H9 (cell line): ENCODE measurements around the gene NFYC. TPM values are rescaled to one million over a fixed set of nuclear protein-coding genes. Genes with fewer than 3 reads are reported as not detected.

ENCODE experiments used
- DNase-seq: peaks from one replicate; pipeline ENCODE4 v3.0.0-alpha.2; 2017
- H2AFZ ChIP-seq: one replicate; pipeline ENCODE4 v1.6.1; 2013; ENCODE audit warnings: mild to moderate bottlenecking, low read length, control low read depth, moderate library complexity
- H2AK5ac ChIP-seq: 2 replicates; pipeline ENCODE4 v1.6.1; 2013; ENCODE audit warnings: low read length, control low read depth, mixed read lengths; ENCODE audit not compliant: insufficient read length
- H2BK120ac ChIP-seq: one replicate; pipeline ENCODE4 v1.6.1; 2013; ENCODE audit warnings: low read depth, mild to moderate bottlenecking, low read length, control low read depth, inconsistent platforms; ENCODE audit not compliant: poor library complexity, severe bottlenecking
- H2BK12ac ChIP-seq: 2 replicates; pipeline ENCODE4 v1.6.1; 2013; ENCODE audit warnings: low read length, control low read depth, mixed read lengths, low read depth; ENCODE audit not compliant: insufficient read length
- H2BK15ac ChIP-seq: 2 replicates; pipeline ENCODE4 v1.6.1; 2013; ENCODE audit warnings: low read depth, low read length, control low read depth
- H2BK20ac ChIP-seq: one replicate; pipeline ENCODE4 v1.6.1; 2013; ENCODE audit warnings: low read depth, mild to moderate bottlenecking, low read length, control low read depth, inconsistent platforms; ENCODE audit not compliant: poor library complexity, severe bottlenecking
- H2BK5ac ChIP-seq: 2 replicates; pipeline ENCODE4 v1.6.1; 2013; ENCODE audit warnings: low read length, control low read depth, mixed read lengths; ENCODE audit not compliant: insufficient read length
- H3K14ac ChIP-seq: 2 replicates; pipeline ENCODE4 v1.6.1; 2013; ENCODE audit warnings: low read length, control low read depth; ENCODE audit not compliant: insufficient read depth
- H3K18ac ChIP-seq: 2 replicates; pipeline ENCODE4 v1.6.1; 2013; ENCODE audit warnings: low read depth, mild to moderate bottlenecking, mixed read lengths, low read length, control low read depth; ENCODE audit not compliant: insufficient read length
- H3K23ac ChIP-seq: 2 replicates; pipeline ENCODE4 v1.6.1; 2013; ENCODE audit warnings: low read length, control low read depth, mixed read lengths, low read depth; ENCODE audit not compliant: insufficient read length
- H3K23me2 ChIP-seq: 2 replicates; pipeline ENCODE4 v1.6.1; 2013; ENCODE audit warnings: low read depth, mild to moderate bottlenecking, mixed read lengths, low read length, control low read depth; ENCODE audit not compliant: insufficient read length, poor library complexity, severe bottlenecking
- H3K27ac ChIP-seq: 2 replicates; pipeline ENCODE4 v1.5.1; 2013; ENCODE audit warnings: low read length, control low read depth, mixed read lengths, low read depth; ENCODE audit not compliant: insufficient read length
- H3K27me3 ChIP-seq: 2 replicates; pipeline ENCODE4 v1.6.1; 2013; ENCODE audit warnings: low read length, control low read depth, inconsistent platforms; ENCODE audit not compliant: insufficient read depth
- H3K4ac ChIP-seq: 2 replicates; pipeline ENCODE4 v1.6.1; 2013; ENCODE audit warnings: low read depth, mild to moderate bottlenecking, control low read depth, inconsistent platforms, low read length, moderate library complexity
- H3K4me1 ChIP-seq: 2 replicates; pipeline ENCODE4 v1.6.1; 2013; ENCODE audit warnings: low read length, control low read depth, inconsistent platforms; ENCODE audit not compliant: insufficient read depth
- H3K4me2 ChIP-seq: 2 replicates; pipeline ENCODE4 v1.6.1; 2013; ENCODE audit warnings: low read length, control low read depth, mixed read lengths; ENCODE audit not compliant: insufficient read length, insufficient read depth
- H3K56ac ChIP-seq: 2 replicates; pipeline ENCODE4 v1.6.1; 2013; ENCODE audit warnings: low read depth, mild to moderate bottlenecking, mixed read lengths, low read length, control low read depth; ENCODE audit not compliant: insufficient read length
- H3K79me1 ChIP-seq: 2 replicates; pipeline ENCODE4 v1.6.1; 2013; ENCODE audit warnings: low read depth, mild to moderate bottlenecking, moderate library complexity, low read length, control low read depth, inconsistent platforms; ENCODE audit not compliant: insufficient read depth, poor library complexity, severe bottlenecking
- H3K79me2 ChIP-seq: 2 replicates; pipeline ENCODE4 v1.6.1; 2013; ENCODE audit warnings: low read length, control low read depth, inconsistent platforms; ENCODE audit not compliant: insufficient read depth
- H3K9ac ChIP-seq: 2 replicates; pipeline ENCODE4 v1.6.1; 2013; ENCODE audit warnings: low read length, control low read depth, mixed read lengths; ENCODE audit not compliant: insufficient read length; ENCODE audit errors: extremely low read depth
- H3K9me3 ChIP-seq: one replicate; pipeline ENCODE4 v1.6.1; 2013; ENCODE audit warnings: low read depth, low read length, inconsistent platforms; ENCODE audit not compliant: control insufficient read depth
- H3T11ph ChIP-seq: one replicate; pipeline ENCODE4 v1.6.1; 2013; ENCODE audit warnings: mild to moderate bottlenecking, low read length, control low read depth, inconsistent platforms
- H4K20me1 ChIP-seq: one replicate; pipeline ENCODE4 v1.6.1; 2013; ENCODE audit not compliant: control insufficient read depth, insufficient read length, insufficient read depth
- H4K5ac ChIP-seq: 2 replicates; pipeline ENCODE4 v1.6.1; 2013; ENCODE audit warnings: low read depth, mild to moderate bottlenecking, mixed read lengths, low read length, control low read depth; ENCODE audit not compliant: insufficient read length
- H4K8ac ChIP-seq: replicated peaks from 2 replicates; pipeline ENCODE4 v1.6.1; 2013; ENCODE audit warnings: low read length, control low read depth, mixed read lengths, low read depth; ENCODE audit not compliant: insufficient read length
- H4K91ac ChIP-seq: 2 replicates; pipeline ENCODE4 v1.6.1; 2013; ENCODE audit warnings: low read depth, mild to moderate bottlenecking, moderate library complexity, mixed read lengths, low read length, control low read depth; ENCODE audit not compliant: insufficient read length
- H3K27ac Mint-ChIP-seq, 3 experiments: 2 replicates in 2 of 3; 3 replicates in 1 of 3; pipeline ENCODE4 v1.8.0; 2020 to 2021; ENCODE audit warnings: mixed read lengths in 3 of 3, mild to moderate bottlenecking in 1 of 3, moderate library complexity in 1 of 3
- H3K27me3 Mint-ChIP-seq: 2 replicates; pipeline ENCODE4 v1.8.0; 2021; ENCODE audit warnings: low read depth, mild to moderate bottlenecking, moderate library complexity, mixed read lengths
- H3K36me3 Mint-ChIP-seq, 3 experiments: 2 replicates in 2 of 3; 3 replicates in 1 of 3; pipeline ENCODE4 v1.8.0; 2020 to 2021; ENCODE audit warnings: low read depth in 3 of 3, mixed read lengths in 3 of 3; ENCODE audit not compliant: insufficient read depth in 1 of 3
- H3K4me1 Mint-ChIP-seq, 2 experiments: 2 replicates each; pipeline ENCODE4 v1.8.0; 2020; ENCODE audit warnings: mixed read lengths in 2 of 2
- H3K4me3 Mint-ChIP-seq, 2 experiments: 2 replicates in 1 of 2; 3 replicates in 1 of 2; pipeline ENCODE4 v1.8.0; 2020 to 2021; ENCODE audit warnings: mild to moderate bottlenecking in 2 of 2, mixed read lengths in 2 of 2, moderate library complexity in 1 of 2
- H3K9me3 Mint-ChIP-seq, 2 experiments: 2 replicates in 1 of 2; 3 replicates in 1 of 2; pipeline ENCODE4 v1.8.0; 2020; ENCODE audit warnings: mild to moderate bottlenecking in 2 of 2, mixed read lengths in 2 of 2, moderate library complexity in 1 of 2
- WGBS: extraction: QIAGEN DNeasy Blood & Tissue Kit; methylation state at CpG from one replicate; pipeline ENCODE4 v1.1.7; 2013; ENCODE audit warnings: missing lambda C conversion rate, low lambda C conversion rate, mixed read lengths; ENCODE audit not compliant: insufficient read length; ENCODE audit errors: extremely low coverage; 5-methylcytosine and 5-hydroxymethylcytosine counted together
- total RNA-seq: library from RNA; stranded (reverse); gene quantifications from 2 replicates; pipeline ENCODE4 v1.2.1, GENCODE V29; 2021
- TF ChIP-seq, protein P1 (sequence below): fragments of 200-600 bp; sonication (generic); conservative IDR thresholded peaks from 3 replicates; pipeline ENCODE4 v1.8.0; 2021; ENCODE audit warnings: antibody characterized with exemption, mild to moderate bottlenecking

Gene NFYC
- total RNA-seq, 1 experiment from 2014 or later, result 54.7 TPM

DNA sequence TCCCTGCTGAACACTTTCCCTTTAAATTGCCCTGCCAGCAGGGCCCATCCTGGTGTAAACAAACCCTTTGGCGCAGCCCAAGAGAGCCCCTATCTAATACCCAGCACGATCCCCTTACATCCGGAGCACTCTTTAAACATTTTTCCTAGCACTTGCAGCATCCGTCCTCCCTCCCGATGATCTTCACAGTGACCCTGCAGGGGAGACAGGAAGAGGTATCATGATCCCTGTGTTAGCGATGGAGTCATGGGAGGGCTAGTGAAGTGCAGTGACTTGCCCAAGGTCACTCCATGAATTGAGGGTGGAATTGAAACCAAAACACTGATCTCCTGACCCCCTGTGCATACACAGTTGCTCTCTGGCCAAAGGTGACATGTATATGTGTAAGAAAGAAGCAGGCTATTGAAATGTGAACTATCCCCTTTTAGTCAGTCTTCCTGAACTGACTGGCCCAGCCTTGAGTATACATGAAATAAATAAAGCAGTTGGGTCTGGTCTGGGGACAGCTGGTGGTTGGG, 82.3 kb downstream of the NFYC start:
- Mint-ChIP-seq H3K4me1 (peaks cover 20 to 32% of the 10 kb centered on the region in 2 experiments), H3K27me3 (no peaks in the 10 kb centered on the region; the same call in none of the 2 replicates), H3K9me3 (peaks cover 20% of the 10 kb centered on the region in 2 experiments), H3K36me3 (peaks cover 25 to 59% (median 55%) of the 10 kb centered on the region in 3 experiments), H3K4me3 (peak overlapping the region in 1 of 2 experiments; percentile 50; a peak in 2 of 5 replicates), H3K27ac (peak overlapping the region; percentile 78 to 84 (median 83))
- Histone ChIP-seq H3K79me1 (no peaks in the 10 kb centered on the region), H3K23me2 (no peaks in the 10 kb centered on the region), H3K79me2 (no peaks in the 10 kb centered on the region), H3K56ac (no peak overlapping the region), H4K91ac (no peak overlapping the region), H2AK5ac (no peak overlapping the region), H2BK15ac (no peak overlapping the region), H3K9me3 (no peaks in the 10 kb centered on the region), H3K18ac (no peak overlapping the region), H3K23ac (no peak overlapping the region), H3T11ph (no peak overlapping the region), H3K4me2 (no peak overlapping the region), H3K4ac (no peak overlapping the region), H3K4me1 (peaks cover 4% of the 10 kb centered on the region), H2AFZ (no peak overlapping the region), H4K8ac (no peak overlapping the region), H3K27ac (peak overlapping the region; percentile 6), H4K5ac (no peak overlapping the region), H3K9ac (no peak overlapping the region), H2BK120ac (no peak overlapping the region), H2BK12ac (no peak overlapping the region), H2BK20ac (no peak overlapping the region), H3K14ac (no peak overlapping the region), H2BK5ac (no peak overlapping the region), H4K20me1 (no peaks in the 10 kb centered on the region), H3K27me3 (no peaks in the 10 kb centered on the region)
- TF ChIP-seq, protein P1, sequence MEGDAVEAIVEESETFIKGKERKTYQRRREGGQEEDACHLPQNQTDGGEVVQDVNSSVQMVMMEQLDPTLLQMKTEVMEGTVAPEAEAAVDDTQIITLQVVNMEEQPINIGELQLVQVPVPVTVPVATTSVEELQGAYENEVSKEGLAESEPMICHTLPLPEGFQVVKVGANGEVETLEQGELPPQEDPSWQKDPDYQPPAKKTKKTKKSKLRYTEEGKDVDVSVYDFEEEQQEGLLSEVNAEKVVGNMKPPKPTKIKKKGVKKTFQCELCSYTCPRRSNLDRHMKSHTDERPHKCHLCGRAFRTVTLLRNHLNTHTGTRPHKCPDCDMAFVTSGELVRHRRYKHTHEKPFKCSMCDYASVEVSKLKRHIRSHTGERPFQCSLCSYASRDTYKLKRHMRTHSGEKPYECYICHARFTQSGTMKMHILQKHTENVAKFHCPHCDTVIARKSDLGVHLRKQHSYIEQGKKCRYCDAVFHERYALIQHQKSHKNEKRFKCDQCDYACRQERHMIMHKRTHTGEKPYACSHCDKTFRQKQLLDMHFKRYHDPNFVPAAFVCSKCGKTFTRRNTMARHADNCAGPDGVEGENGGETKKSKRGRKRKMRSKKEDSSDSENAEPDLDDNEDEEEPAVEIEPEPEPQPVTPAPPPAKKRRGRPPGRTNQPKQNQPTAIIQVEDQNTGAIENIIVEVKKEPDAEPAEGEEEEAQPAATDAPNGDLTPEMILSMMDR, result no peak
- DNase-seq, result no peak
- no CpG with 5 or more reads among the region's 6 CpGs for WGBS
